Measurements from ENCODE around the gene CAMK2A. TPM values are rescaled to one million over a fixed set of nuclear protein-coding genes. Genes with fewer than 3 reads are reported as not detected.

CAMK2A gene
- total RNA-seq, 1 experiment from 2014 or later: 0.33 TPM

- no peak overlapping the region for H3T11ph ChIP-seq (ENCODE audit: low read length)
- no peak overlapping the region for H2BK15ac ChIP-seq (ENCODE audit: low read depth, low read length)
- H3K36me3 Mint-ChIP-seq (ENCODE audit: insufficient read depth in 1 of 3, low read depth in 3 of 3): no peaks in the 10 kb centered on the region; a peak in 1 of 7 replicates
- H2BK12ac ChIP-seq (ENCODE audit: insufficient read length, low read depth, low read length): no peak overlapping the region
- TF ChIP-seq CTCF (conservative IDR thresholded peaks at IDR 0.05): no peak
- H3K23me2 ChIP-seq (ENCODE audit: insufficient read length, low read depth, low read length, poor library complexity, severe bottlenecking): no peaks in the 10 kb centered on the region
- no peak overlapping the region for H2BK20ac ChIP-seq (ENCODE audit: low read depth, low read length, poor library complexity, severe bottlenecking)
- H3K9ac ChIP-seq (ENCODE audit: extremely low read depth, insufficient read length, low read length): no peak overlapping the region
- H3K4ac ChIP-seq (ENCODE audit: low read depth, low read length): no peak overlapping the region
- H3K9me3 Mint-ChIP-seq: no peaks in the 10 kb centered on the region
- no peaks in the 10 kb centered on the region for H3K27me3 ChIP-seq (ENCODE audit: insufficient read depth, low read length)
- no CpG with 5 or more reads among the region's 7 CpGs for WGBS (ENCODE audit: extremely low coverage, insufficient read length, low lambda C conversion rate)
- H3K18ac ChIP-seq (ENCODE audit: insufficient read length, low read depth, low read length): no peak overlapping the region
- H3K14ac ChIP-seq (ENCODE audit: insufficient read depth, low read length): no peak overlapping the region
- peaks cover 2% of the 10 kb centered on the region; the same call in 1 of the 2 replicates for H3K27me3 Mint-ChIP-seq (ENCODE audit: low read depth)
- no peak overlapping the region for H3K27ac Mint-ChIP-seq
- H3K79me2 ChIP-seq (ENCODE audit: insufficient read depth, low read length): no peaks in the 10 kb centered on the region
- no peaks in the 10 kb centered on the region for H3K9me3 ChIP-seq (ENCODE audit: control insufficient read depth, low read depth, low read length)
- H3K56ac ChIP-seq (ENCODE audit: insufficient read length, low read depth, low read length): no peak overlapping the region
- H2BK120ac ChIP-seq (ENCODE audit: low read depth, low read length, poor library complexity, severe bottlenecking): no peak overlapping the region
- H2BK5ac ChIP-seq (ENCODE audit: insufficient read length, low read length): no peak overlapping the region
- H4K91ac ChIP-seq (ENCODE audit: insufficient read length, low read depth, low read length): no peak overlapping the region
- H4K8ac ChIP-seq (replicated peaks; ENCODE audit: insufficient read length, low read depth, low read length): no peak overlapping the region
- no peaks in the 10 kb centered on the region; the same call in 1 of the 2 replicates for H3K4me1 ChIP-seq (ENCODE audit: insufficient read depth, low read length)
- no peak overlapping the region for H2AK5ac ChIP-seq (ENCODE audit: insufficient read length, low read length)
- no peak for DNase-seq
- no peak overlapping the region for H2AFZ ChIP-seq (ENCODE audit: low read length)
- H3K27ac ChIP-seq (ENCODE audit: insufficient read length, low read depth, low read length): no peak overlapping the region
- H4K5ac ChIP-seq (ENCODE audit: insufficient read length, low read depth, low read length): no peak overlapping the region
- H4K20me1 ChIP-seq (ENCODE audit: control insufficient read depth, insufficient read depth, insufficient read length): no peaks in the 10 kb centered on the region
- no peak overlapping the region for H3K23ac ChIP-seq (ENCODE audit: insufficient read length, low read depth, low read length)
- H3K4me1 Mint-ChIP-seq: peaks cover 5 to 14% of the 10 kb centered on the region in 2 experiments
- H3K79me1 ChIP-seq (ENCODE audit: insufficient read depth, low read depth, low read length, poor library complexity, severe bottlenecking): no peaks in the 10 kb centered on the region
- H3K4me2 ChIP-seq (ENCODE audit: insufficient read depth, insufficient read length, low read length): no peak overlapping the region
- no peak overlapping the region for H3K4me3 Mint-ChIP-seq
These were observed 35.2 kb downstream of the CAMK2A start for GRCh38 chr5:150254363-150254762.

Data from H9 (cell line).